Measurements from ENCODE around the gene TADA2B. TPM values are rescaled to one million over a fixed set of nuclear protein-coding genes. Genes with fewer than 3 reads are reported as not detected.

The TADA2B gene
- total RNA-seq, 1 donor from 2014 or later = 31.8 TPM

DNA sequence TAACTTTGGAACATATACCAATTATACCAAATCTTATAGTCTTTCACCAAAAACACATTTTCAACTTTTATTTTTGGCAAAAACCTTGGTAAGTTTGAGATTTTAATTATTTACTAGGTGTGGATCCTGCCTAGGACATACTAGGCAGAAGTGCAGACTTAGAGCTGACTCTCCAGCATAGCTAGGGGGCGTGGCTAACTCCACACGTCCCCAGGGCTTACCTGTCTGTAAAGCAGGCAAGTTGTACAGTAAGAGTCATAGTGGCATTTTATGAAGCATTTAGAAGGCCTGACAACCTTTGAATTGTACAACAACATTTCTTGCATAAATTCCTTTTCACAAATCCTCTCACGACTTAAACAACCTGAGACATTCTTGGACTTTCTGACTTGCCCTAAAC, 43.9 kb downstream of the TADA2B start:
- TF ChIP-seq, protein P1, sequence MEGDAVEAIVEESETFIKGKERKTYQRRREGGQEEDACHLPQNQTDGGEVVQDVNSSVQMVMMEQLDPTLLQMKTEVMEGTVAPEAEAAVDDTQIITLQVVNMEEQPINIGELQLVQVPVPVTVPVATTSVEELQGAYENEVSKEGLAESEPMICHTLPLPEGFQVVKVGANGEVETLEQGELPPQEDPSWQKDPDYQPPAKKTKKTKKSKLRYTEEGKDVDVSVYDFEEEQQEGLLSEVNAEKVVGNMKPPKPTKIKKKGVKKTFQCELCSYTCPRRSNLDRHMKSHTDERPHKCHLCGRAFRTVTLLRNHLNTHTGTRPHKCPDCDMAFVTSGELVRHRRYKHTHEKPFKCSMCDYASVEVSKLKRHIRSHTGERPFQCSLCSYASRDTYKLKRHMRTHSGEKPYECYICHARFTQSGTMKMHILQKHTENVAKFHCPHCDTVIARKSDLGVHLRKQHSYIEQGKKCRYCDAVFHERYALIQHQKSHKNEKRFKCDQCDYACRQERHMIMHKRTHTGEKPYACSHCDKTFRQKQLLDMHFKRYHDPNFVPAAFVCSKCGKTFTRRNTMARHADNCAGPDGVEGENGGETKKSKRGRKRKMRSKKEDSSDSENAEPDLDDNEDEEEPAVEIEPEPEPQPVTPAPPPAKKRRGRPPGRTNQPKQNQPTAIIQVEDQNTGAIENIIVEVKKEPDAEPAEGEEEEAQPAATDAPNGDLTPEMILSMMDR (IDR thresholded peaks at IDR 0.05) = no peak
- intact Hi-C loops (cut with micrococcal nuclease) = no loop called here
- Mint-ChIP-seq H3K9me3 (peaks cover 2% of the 10 kb centered on the region), H3K36me3 (ENCODE audit: low read depth) (no peaks in the 10 kb centered on the region), H3K27me3 (peaks cover 37% of the 10 kb centered on the region), H3K4me1 (no peaks in the 10 kb centered on the region), H3K4me3 (no peak overlapping the region), H3K27ac (no peak overlapping the region)
- ATAC-seq (ENCODE audit: low read depth) = no peak
- POLR2A ChIA-PET = no interaction called here
- CTCF ChIA-PET = no interaction called here
- no peak for DNase-seq

DNA sequence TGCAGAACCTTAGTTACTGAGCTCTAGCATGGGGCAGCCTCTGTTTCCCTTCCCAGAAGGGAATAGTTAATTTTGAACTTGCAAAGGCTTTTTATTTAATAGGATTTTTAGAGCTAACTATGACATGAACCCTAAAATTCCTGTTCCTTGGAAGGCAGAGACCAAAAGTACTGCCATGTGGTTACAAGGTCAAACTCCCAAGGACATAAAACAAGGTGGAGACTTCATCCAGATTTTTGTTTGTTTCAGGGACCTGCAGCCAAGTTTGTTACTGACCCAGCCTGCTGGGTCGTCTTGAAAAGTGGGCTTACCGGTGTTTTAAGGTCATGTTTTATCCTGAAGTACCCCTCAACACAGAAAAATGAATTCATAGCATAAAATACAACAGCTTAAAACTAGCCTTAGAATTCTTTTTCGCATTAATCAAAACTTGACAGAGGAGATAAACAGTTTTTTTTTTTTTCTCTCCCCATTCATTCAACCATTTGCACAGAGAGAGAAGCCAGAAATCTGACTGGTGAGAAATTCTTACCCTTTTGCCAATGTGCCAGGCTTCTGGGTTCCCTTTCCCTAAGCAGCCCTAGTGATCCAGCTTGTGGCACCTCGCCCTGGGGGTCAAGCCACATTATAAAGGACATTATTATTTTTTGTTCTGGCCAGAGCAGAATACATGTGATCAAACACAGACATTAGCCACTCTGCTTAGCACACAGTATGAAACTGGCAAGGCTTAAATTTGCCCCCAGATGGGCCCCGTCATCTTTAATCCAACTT, 46.2 kb downstream of the TADA2B start:
- H3K36me3 Mint-ChIP-seq (ENCODE audit: low read depth) = no peaks in the 10 kb centered on the region
- H3K4me1 Mint-ChIP-seq = no peaks in the 10 kb centered on the region
- intact Hi-C loops (cut with micrococcal nuclease) = no loop called here
- TF ChIP-seq, protein P1 (IDR thresholded peaks at IDR 0.05) = no peak
- ATAC-seq (ENCODE audit: low read depth) (no peak), DNase-seq (no peak)
- ChIA-PET CTCF (no interaction called here), POLR2A (no interaction called here)
- H3K27ac Mint-ChIP-seq = no peak overlapping the region
- H3K27me3 Mint-ChIP-seq = peaks cover 27% of the 10 kb centered on the region
- H3K4me3 Mint-ChIP-seq = no peak overlapping the region
- H3K9me3 Mint-ChIP-seq = peaks cover 2% of the 10 kb centered on the region

DNA sequence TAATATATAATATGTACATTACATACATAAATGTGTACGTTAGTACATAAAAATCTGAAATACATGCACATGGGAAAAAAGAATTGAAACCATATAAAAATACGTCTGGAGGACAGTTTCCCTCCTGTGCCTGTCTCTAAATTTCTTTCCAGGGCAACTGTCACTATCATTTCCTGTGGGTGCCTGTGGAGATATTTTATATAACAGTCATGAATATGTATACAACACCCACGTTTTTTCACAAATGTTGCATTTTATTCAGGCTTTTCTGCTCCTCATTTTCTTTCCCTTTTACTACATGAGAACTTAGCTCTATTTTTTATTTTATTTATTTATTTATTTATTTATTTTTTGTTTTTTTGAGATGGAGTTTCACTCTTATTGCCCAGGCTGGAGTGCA, 48.9 kb downstream of the TADA2B start:
- TF ChIP-seq, protein P1 (IDR thresholded peaks at IDR 0.05) = no peak
- Mint-ChIP-seq H3K4me1 (no peaks in the 10 kb centered on the region), H3K36me3 (ENCODE audit: low read depth) (no peaks in the 10 kb centered on the region), H3K4me3 (no peak overlapping the region), H3K9me3 (peaks cover 2% of the 10 kb centered on the region), H3K27ac (no peak overlapping the region), H3K27me3 (peaks cover 27% of the 10 kb centered on the region)
- intact Hi-C loops (cut with micrococcal nuclease) = no loop called here
- DNase-seq = no peak
- ChIA-PET POLR2A (no interaction called here), CTCF (no interaction called here)
- ATAC-seq (ENCODE audit: low read depth) = no peak

DNA sequence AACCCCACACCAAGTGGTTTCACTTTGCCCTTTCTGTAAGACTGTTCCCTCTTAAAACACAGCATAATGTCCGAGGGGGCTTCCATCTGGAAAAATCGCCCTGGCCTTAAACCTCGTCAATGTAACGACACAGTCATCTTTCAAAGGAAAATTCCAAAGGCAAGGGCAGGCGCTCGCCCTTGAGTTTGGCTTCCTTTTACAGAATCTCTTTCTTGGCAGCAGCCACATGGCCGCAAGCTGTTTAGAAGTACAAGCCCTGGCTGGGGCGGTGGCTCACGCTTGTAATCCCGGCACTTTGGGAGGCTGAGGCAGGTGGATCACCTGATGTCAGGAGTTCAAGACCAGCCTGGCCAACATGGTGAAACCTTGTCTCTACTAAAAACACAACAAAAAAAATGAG, 51.7 kb downstream of the TADA2B start:
- ChIA-PET CTCF (no interaction called here), POLR2A (no interaction called here)
- H3K4me1 Mint-ChIP-seq = no peaks in the 10 kb centered on the region
- TF ChIP-seq, protein P1 (IDR thresholded peaks at IDR 0.05) = no peak
- H3K4me3 Mint-ChIP-seq = no peak overlapping the region
- no peak for DNase-seq
- no peak overlapping the region for H3K27ac Mint-ChIP-seq
- intact Hi-C loops (cut with micrococcal nuclease) = no loop called here
- H3K36me3 Mint-ChIP-seq (ENCODE audit: low read depth) = no peaks in the 10 kb centered on the region
- no peaks in the 10 kb centered on the region for H3K9me3 Mint-ChIP-seq
- ATAC-seq (ENCODE audit: low read depth) = no peak
- H3K27me3 Mint-ChIP-seq = peaks cover 24% of the 10 kb centered on the region

DNA sequence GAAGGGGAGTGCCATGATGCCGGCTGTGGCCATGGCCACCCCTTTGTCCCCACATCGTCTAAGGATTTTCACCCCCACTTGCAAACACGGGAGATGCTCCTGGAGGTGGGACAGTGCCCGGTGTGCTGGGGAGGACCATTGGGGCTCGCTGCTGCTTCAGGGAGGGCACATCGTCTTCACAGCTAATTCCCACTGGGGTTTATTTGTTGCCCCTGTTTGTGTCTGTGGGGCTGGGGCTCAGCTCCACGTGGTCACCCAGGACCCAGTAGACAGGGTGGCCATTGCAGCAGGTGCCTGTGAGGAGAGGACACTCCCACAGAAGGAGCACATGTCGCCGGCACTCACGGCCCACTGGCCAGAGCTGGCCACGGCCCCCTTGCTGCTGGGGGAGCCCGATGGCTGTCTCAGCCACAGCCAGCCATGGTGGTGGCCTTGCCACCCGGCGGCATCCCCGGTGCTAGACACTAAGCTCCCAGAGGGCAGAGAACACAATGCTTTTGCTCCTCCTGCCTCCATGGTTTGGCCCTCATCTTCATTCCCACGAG, 52.5 kb downstream of the TADA2B start:
- ChIA-PET POLR2A (no interaction called here), CTCF (no interaction called here)
- Mint-ChIP-seq H3K27ac (no peak overlapping the region), H3K4me3 (no peak overlapping the region), H3K4me1 (no peaks in the 10 kb centered on the region), H3K36me3 (ENCODE audit: low read depth) (no peaks in the 10 kb centered on the region), H3K27me3 (peaks cover 21% of the 10 kb centered on the region), H3K9me3 (no peaks in the 10 kb centered on the region)
- ATAC-seq (ENCODE audit: low read depth) (no peak), DNase-seq (no peak)
- TF ChIP-seq, protein P1 (IDR thresholded peaks at IDR 0.05) = no peak
- intact Hi-C loops (cut with micrococcal nuclease) = no loop called here

Data from activated B cell treated with CpG ODN at 0.5 μM for 24 hours (primary cell).